Stimulated activated CD4-positive, alpha-beta T cell treated with anti-CD3 and anti-CD28 coated beads, TNF-alpha, amount 100 ng/mL, for 1 hour (primary cell): ENCODE data around the gene CBARP.

Experiments
- DNase-seq, 3 donors: peaks; one replicate each; pipeline ENCODE4 v3.0.0-alpha.2; 2020; ENCODE audit warnings: low read depth in 3 of 3, low spot score in 1 of 3

Gene CBARP

GRCh38 chr19:1275976-1276627 lies 38.3 kb upstream of the CBARP start:
- no peak for DNase-seq

- peak; percentile 87 to 93 (median 87) for DNase-seq
Measured at GRCh38 chr19:1275260-1275975, 37.6 kb upstream of the CBARP start, which contains the start of gene FAM174C. Gene FAM174C, plus strand, starts transcription at chr19:1275530. Its CDS starts 20 bp downstream, at chr19:1275550.

GRCh38 chr19:1274852-1275259 lies 37.1 kb upstream of the CBARP start:
- no peak for DNase-seq

- no peak for DNase-seq
Measured at GRCh38 chr19:1274081-1274851, 36.5 kb upstream of the CBARP start.

GRCh38 chr19:1273263-1274041 lies 35.6 kb upstream of the CBARP start:
- DNase-seq, result no peak

GRCh38 chr19:1272423-1273262 lies 34.8 kb upstream of the CBARP start:
- no peak for DNase-seq

- no peak for DNase-seq
Measured at GRCh38 chr19:1271528-1272422, 34.0 kb upstream of the CBARP start.

GRCh38 chr19:1270854-1271527 lies 33.2 kb upstream of the CBARP start:
- DNase-seq, result no peak

- no peak for DNase-seq
Measured at GRCh38 chr19:1270213-1270853, 32.5 kb upstream of the CBARP start.

GRCh38 chr19:1269478-1270212 lies 31.8 kb upstream of the CBARP start:
- peak; percentile 72 to 78 (median 77) for DNase-seq

GRCh38 chr19:1269065-1269477 lies 31.3 kb upstream of the CBARP start, which contains the start of gene CIRBP:
Gene CIRBP, plus strand, starts transcription at chr19:1269332. Its CDS starts 1,602 bp downstream, at chr19:1270934.
- DNase-seq, result peak; percentile 98 to 99 (median 99)

- no peak for DNase-seq
Measured at GRCh38 chr19:1268226-1269064, 30.6 kb upstream of the CBARP start.

GRCh38 chr19:1267477-1268225 lies 29.8 kb upstream of the CBARP start:
- no peak for DNase-seq

- DNase-seq, result peak in 1 of 3 donors; percentile 57
Measured at GRCh38 chr19:1266916-1267476, 29.2 kb upstream of the CBARP start.
